LNCAP (cell line): ENCODE results near the gene SLC25A1.

ENCODE experiments used
- TF ChIP-seq, protein P1 (sequence below): fragments of 450-650 bp; IDR thresholded peaks from 2 replicates; pipeline ENCODE4 v1.5.1; 2017; ENCODE audit warnings: mild to moderate bottlenecking

Gene SLC25A1

GRCh38 chr22:19166421-19166820, 12.1 kb downstream of the SLC25A1 start:
- TF ChIP-seq, protein P1, sequence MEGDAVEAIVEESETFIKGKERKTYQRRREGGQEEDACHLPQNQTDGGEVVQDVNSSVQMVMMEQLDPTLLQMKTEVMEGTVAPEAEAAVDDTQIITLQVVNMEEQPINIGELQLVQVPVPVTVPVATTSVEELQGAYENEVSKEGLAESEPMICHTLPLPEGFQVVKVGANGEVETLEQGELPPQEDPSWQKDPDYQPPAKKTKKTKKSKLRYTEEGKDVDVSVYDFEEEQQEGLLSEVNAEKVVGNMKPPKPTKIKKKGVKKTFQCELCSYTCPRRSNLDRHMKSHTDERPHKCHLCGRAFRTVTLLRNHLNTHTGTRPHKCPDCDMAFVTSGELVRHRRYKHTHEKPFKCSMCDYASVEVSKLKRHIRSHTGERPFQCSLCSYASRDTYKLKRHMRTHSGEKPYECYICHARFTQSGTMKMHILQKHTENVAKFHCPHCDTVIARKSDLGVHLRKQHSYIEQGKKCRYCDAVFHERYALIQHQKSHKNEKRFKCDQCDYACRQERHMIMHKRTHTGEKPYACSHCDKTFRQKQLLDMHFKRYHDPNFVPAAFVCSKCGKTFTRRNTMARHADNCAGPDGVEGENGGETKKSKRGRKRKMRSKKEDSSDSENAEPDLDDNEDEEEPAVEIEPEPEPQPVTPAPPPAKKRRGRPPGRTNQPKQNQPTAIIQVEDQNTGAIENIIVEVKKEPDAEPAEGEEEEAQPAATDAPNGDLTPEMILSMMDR = no peak

GRCh38 chr22:19164425-19164824, 14.1 kb downstream of the SLC25A1 start:
- TF ChIP-seq, protein P1 = no peak

DNA sequence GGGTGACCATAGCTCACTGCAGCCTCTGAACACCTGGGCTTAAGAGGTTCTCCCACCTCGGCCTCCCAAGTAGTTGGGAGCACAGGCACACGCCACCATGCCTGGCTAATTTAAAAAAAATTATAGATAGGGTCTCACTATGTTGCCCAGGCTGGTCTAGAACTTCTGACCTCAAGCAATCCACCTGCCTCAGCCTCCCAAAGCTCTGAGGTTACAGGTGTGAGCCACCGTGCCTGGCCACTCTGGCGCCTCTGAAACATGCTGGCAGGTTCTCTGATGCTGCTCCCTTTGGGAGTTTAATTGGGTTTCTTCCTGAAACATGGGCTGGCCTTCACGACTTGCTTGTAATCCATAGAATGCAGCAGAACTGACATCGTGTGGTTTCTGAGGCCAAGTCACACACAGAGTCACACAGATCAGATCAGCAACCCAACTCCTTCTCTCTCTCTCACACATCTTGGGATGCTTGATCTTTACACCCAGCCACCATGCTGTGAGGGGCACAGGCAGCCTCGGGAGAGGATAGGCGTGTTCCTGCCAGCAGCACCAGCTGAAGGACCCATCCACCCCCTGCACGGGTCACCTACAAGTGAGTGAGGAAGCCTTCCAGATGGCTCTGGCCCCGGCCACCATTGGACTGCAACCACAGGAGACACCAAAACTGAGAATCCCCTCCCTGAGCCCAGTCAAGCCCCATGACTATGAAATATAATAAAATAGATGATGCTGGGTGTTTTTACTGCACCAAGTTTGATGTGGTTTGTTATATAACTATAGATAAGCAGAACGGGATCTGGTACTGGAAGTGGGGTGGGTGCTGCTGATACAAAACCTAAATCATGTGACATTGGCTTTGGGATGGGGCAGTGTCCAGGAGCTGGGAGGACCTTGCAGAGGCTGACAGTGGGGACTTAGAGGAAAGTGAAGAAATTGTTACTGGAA, 25.3 kb downstream of the SLC25A1 start:
- TF ChIP-seq, protein P1 = no peak

- TF ChIP-seq, protein P1 = no peak
Observed at GRCh38 chr22:19151329-19152191, 27.0 kb downstream of the SLC25A1 start.

- TF ChIP-seq, protein P1 = no peak
Observed at GRCh38 chr22:19150482-19151328, 27.8 kb downstream of the SLC25A1 start.

GRCh38 chr22:19149991-19150390, 28.5 kb downstream of the SLC25A1 start, which contains the start of gene GSC2:
GSC2 (minus strand) TSS chr22:19150292; CDS start chr22:19150283, 9 bp downstream.
- TF ChIP-seq, protein P1 = no peak
